ENCODE results near the gene UBXN10.

The UBXN10 gene

DNA sequence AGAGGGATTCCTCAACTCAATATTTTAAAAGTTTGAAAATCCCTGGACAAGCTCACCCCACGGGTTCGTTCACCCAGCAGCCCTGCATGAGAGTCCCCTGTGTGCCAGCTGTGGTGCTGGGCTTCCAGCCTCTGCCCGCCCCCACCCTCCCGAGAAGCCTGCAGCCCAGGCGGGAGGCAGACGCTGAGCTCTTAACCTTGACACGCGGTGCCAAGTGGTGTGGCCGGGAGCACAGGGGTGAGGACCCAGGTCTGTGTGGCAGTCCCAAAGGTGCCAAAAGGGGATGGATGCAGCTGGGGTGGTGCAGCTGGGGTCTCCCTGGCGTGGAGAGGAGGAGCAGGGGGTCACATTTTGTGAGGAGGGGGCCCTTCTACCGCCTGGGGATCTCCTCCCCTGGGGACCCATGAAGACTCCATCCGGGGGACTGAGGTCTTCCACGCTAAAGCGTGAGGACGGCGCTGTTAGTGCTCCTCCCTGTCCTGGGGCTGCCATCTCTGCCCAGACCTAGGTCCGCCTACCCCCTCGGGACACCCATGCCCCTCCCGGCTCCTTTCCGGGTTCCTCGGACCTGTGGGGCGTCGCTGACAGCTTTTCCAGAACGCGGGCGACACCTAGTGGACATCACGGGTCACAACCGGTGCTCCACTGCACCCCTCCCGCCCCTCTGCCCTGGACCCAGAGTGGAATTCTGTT is 33.8 kb upstream of the UBXN10 start:
- DNase-seq (ENCODE audit: low read depth in 1 of 2, low spot score in 1 of 2) = peak; percentile 56 to 65

DNA sequence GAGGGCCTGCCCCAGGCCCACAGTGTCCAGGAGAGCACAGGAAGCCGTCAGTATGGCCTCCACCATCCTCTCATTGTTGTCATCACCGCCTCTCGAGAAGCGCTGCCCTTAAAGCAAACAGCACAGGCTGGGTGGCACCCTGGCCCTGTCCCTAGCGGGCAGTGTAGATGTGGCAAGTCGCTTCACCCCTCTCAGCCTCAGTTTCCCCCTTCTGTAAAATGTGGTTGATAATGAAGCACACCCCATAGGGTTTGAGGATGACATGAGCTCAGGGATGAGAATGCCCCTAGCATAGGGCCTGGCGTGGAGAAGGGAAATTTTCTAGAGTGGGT is 33.3 kb upstream of the UBXN10 start:
- no peak for DNase-seq (ENCODE audit: low read depth in 1 of 2, low spot score in 1 of 2)

DNA sequence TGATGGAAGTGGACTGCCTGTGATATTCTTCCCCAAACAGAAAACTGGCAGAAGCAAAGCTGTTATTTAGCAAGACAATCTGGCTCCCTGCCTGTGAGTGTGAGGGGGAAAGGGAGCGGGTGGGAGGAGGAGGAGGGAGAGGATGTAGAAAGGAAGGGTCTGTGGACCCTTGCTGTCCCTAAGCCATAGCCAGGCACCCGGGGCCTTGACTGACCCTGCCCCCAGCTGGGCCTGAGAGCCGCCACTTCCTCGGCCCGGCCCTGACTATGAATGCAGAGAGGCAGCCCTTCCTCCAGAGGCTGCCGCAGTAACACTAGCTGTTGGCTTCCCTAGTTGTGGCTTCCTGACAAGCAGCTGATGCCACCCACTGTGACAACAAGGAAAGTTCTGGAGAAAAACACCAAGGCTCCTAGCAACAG is 32.9 kb upstream of the UBXN10 start:
- no peak for DNase-seq (ENCODE audit: low read depth in 1 of 2, low spot score in 1 of 2)

DNA sequence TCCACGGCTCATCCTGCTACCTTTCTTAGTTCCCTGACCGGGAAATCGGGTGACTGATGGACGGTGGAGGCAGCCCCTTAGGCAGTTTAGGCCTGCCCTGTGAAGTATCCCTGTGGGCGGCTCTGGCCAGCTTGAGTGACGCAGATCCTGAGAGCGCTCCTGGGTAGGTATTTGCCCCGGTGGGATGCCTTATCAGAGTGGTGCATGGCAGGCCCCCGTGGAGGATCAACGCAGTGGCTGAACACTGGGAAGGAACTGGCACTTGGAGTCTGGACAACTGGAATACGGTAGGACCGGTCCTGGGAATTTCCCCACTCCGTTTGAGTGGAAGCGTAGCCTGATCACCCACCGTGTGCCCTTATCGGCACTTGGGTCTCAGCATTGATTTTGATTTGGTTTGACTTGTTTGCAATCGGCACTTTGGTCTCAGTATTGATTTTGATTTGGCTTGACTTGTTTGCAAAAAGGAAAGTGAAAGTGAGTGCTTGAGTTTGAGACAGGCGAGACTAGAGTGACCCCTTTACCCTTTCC is 31.5 kb upstream of the UBXN10 start:
- no peak for DNase-seq (ENCODE audit: low read depth in 1 of 2, low spot score in 1 of 2)

DNA sequence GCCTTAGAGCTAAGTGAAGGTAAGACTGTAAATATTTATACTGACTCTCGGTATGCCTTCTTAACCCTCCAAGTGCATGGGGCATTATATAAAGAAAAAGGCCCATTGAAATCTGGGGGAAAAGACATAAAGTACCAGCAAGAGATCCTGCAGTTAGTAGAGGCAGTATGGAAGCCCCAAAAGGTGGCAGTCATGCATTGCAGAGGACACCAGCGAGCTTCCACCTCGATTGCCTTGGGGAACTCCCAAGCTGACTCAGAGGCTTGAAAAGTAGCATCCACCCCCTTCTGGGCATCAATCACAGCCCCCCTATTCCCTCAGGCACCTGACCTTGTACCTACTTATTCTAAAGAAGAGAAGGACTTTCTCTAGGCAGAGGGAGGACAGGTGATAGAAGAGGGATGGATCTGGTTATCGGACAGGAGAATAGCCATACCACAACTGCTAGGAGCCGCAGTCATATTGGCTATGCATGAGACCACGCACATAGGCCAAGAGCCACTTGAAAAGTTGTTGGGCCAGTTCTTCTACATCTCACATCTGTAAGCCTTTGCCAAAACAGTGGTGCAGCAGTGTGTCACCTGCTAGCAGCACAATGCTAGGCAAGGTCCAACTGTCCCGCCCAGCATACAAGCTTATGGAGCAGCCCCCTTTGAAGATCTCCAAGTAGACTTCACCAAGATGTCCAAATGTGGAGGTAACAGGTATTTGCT is 27.4 kb upstream of the UBXN10 start:
- DNase-seq (ENCODE audit: low read depth in 1 of 2, low spot score in 1 of 2) = no peak

DNA sequence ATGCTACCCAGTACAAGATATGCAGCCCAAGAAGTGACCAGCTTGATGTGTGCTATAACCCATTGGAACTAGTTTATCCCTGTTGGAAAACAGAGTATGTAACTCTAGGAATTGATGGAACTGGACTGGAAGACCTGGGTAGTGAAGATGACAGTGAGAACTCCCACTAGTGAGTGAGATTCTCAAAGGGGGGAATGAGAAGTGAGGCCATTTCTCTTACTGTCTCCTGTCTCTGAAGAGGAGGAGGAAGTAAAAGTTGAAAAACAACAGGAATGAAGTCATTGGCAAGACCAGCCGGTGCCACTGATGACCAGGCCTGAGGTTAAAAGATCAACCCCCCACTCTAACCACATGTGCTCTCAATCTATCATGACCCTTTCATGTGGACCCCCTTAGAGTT is 25.9 kb upstream of the UBXN10 start:
- no peak for DNase-seq (ENCODE audit: low read depth in 1 of 2, low spot score in 1 of 2)

DNA sequence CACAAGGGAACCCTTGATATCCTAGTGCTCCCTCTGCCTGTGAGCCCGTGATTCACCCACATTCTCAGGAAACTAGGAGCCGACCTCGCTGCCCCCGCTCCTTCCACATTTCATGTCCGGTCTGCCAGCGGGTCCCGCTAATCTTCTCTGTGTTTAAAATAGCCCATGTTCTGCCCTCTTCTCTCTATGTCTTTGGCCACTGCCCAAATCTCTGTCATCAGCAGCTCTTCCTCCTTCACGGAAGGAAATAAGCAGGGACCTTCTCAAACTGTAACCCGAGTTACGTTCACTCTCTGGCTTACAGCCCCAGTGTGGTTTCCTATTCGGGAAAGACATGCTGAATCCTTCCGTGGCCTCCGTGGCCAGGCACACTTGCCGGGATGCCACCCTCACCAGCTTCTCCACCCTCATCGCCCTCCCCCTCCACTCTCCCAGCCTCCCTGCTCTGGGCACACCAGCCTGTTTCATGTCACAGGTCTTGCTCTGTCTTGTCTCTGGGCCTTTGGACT is 21.1 kb upstream of the UBXN10 start:
- no peak for DNase-seq (ENCODE audit: low read depth in 1 of 2, low spot score in 1 of 2)

DNA sequence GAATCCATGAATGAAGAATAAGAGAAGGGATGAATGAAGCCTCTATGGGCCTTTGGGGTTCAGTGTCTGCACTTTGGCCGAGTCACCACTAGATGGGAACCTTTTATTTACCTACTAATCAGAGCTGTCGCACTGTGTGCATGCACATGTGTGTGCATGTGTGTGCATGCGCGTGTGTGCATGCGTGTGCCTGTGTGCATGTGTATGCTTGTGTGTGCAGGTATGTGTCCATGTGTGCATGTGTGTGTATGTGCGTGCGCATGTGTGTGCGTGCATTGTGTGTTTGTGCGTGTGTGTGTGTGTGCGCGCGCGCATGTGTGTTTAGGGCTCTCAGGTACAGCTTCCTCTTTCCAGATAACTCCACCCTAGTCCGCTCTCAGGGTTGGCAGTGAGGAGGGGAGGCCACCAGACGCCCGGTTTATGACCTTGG is 20.4 kb upstream of the UBXN10 start:
- DNase-seq (ENCODE audit: low read depth in 1 of 2, low spot score in 1 of 2) = no peak

DNA sequence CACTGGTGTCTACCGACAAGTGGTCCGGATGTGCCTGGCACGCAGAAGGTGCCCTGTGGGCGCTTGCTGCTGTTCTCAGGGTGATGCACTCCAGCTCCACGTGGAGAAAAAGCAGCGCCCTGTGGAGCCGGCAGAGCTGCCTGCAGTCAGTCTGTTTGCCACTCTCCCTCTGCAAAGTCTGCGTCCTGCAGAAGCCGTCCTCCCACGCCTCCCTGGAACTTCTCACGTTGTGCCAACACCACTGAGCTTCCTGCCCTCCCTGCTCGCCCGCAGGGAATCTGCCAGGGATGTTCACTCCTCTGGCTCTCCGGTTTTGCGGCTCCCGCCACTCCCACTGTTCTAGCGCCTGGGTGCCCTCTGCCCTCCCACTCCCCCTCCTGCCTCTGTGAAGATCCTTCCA is 19.8 kb upstream of the UBXN10 start:
- no peak for DNase-seq (ENCODE audit: low read depth in 1 of 2, low spot score in 1 of 2)

DNA sequence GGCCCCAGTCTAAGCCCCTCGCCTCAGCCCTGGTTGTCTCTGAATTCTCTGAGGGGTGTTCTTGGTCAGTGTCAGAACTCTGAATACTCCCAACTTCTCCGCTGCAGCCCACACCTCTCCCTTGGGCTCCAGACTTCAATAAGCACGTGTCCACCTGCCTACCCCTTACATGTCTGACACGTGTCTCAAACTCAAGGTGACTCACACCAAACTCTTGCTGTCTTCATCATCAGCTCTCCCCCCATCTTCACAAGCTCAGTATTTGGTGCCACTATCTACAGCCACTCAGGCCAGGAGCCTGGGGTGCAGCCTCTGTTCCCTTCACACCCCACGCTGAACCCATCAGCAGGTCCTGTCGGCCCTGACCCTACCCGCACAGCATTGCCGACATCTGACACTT is 18.8 kb upstream of the UBXN10 start:
- DNase-seq (ENCODE audit: low read depth in 1 of 2, low spot score in 1 of 2) = no peak

DNA sequence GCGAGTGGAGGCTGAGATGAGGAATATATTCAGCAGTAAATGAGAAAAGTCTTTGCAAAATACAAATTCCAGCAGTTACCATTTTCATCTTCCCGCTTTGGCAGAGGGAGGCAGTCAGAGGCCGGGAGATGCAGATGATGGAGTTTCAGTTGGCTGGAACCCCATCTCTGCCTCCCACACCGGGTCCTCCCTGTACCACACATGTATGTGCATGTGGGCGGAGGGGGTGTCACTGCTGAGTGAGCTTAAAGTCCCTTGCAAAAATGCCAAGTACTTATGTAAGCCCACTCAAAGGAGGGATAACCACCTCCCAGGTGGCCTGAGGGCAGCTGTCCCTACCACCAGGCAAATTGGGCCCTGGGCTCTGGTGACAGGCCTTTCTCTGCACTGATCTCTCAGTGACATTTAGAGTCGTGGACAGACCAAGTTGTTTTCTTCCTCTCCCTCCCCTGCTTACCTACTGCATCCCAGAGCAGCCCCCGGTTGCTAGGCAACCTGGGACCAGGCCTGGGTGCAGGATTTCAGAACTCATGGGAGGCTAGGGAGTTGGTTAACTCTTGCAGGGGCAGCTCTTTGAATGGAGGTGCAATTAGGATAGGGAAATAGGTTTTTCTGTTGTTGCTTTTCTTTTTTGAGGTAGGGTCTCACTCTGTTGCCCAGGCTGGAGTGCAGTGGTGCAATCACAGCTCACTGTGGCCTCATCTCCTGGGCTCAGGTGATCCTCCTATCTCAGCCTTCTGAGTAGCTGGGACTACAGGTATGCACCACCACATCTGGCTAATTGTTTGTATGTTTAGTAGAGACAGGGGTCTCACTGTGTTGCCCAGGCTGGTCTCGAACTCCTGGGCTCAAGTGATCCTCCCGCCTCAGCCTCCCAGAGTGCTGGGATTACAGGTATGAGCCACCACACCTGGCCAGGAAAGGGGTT is 17.1 kb upstream of the UBXN10 start:
- DNase-seq (ENCODE audit: low read depth in 1 of 2, low spot score in 1 of 2) = no peak

DNA sequence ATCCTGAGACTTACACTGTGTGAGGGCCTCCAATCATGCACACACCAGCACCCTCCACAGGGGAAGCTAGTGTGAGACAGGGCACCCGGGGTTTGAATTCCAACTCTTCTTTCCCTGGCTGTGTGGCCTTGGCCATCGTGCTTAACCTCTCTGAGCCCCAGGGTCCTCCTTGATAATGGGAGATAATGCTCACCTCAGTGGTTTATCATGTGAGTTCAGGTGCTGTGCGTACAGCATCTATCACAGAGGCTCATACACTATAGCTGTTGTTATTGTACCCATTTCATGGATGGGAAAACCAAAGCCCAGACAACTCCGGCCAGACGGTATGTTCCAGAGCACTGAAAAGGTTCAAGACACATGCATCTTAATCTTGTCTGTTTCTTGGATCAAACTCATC is 16.0 kb upstream of the UBXN10 start:
- DNase-seq (ENCODE audit: low read depth in 1 of 2, low spot score in 1 of 2) = no peak

DNA sequence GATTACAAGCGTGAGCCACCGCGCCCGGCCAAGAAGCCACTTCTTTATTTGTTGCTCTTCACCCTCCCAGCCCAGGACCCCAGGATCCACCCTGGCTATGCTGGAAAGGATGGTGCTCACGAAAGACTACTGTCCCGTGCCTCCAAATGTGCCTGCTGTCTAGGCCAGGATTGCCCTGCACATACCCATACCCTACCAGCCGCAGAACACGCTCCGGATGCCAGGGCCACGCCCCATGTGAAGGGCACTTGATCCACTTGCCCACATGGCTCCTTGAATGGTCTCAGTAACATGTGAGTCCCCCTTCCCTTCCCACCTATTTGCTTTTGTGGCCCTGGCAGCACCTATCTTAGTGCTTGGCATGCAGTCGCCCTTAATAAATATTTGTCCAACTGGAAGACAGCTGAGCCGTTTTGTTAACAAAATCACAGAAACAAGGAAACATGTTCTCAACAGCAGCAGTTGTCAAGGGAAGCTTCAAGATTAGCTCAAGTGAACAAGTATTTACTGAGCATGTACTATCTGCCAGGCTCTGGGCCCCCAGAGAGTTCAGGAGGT is 13.8 kb upstream of the UBXN10 start:
- no peak for DNase-seq (ENCODE audit: low read depth in 1 of 2, low spot score in 1 of 2)

DNA sequence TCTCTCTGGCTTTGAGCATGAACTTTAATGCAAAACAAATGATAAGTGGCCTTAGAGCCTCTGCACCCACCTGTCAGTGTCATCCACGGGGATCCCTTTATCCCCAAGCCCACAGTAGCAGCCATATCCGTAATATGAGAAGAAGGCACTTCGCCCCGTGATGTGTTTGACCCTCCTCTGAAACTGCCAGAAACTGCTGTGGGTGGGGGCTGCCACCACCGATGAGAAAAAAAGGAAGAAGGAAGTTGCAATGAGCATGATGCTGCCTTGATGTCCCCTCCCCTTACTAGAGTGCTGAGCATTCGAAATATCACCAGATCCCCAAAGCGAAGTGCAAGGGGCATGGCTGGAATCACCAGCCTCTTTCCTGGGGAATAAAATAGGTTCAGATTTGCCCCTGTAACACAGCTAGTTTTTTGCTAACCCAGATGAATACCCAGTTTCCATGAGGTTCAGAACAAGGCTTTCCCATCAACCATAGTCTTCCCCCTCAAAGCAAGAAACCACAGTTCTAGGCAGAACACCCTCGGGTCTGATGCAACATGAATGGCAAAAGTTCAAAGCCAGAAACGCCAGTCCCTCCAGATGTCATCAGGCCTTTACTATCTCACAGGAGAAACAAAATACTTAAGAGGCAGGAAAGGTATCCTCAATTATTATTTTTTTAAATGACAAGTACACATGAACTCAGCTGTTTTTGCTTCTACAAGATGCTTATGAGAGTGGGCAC is 10.8 kb upstream of the UBXN10 start:
- no peak for DNase-seq (ENCODE audit: low read depth in 1 of 2, low spot score in 1 of 2)

DNA sequence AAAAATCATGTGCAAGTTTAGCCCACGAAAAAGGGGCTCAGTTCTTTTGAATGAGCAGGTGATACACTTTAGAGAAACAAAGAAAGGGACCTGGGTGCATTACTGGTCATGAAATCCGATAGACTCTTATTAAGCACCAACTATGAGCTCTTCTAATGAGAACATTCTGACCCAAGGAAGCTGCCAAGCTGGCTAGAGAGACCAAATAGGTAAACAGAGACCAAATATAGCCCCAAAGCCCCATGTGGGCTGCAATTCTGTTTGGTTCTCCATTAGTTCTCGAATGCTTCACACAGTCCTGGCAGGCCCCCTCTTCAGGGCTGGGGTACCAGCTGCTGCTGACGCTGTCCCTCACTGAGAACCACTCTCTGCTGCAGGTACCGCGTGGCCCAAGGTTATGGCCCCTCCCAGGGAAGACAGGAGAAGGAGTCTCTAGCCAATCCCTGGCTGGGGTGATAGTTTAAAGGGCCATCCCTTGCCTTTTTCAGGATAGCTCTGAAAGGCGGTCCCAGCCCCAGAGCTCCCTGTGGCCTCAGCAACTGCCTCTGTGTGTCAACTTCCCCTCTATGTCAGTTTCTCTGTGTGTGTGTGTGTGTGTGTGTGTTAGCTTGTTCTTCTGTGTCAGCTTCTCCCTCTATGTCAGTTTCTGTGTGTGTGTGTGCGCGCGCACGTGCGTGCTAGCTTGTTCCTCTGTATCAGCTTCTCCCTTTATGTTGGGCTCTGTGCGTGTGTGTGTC is 7.1 kb upstream of the UBXN10 start:
- no peak for DNase-seq (ENCODE audit: low read depth in 1 of 2, low spot score in 1 of 2)

DNA sequence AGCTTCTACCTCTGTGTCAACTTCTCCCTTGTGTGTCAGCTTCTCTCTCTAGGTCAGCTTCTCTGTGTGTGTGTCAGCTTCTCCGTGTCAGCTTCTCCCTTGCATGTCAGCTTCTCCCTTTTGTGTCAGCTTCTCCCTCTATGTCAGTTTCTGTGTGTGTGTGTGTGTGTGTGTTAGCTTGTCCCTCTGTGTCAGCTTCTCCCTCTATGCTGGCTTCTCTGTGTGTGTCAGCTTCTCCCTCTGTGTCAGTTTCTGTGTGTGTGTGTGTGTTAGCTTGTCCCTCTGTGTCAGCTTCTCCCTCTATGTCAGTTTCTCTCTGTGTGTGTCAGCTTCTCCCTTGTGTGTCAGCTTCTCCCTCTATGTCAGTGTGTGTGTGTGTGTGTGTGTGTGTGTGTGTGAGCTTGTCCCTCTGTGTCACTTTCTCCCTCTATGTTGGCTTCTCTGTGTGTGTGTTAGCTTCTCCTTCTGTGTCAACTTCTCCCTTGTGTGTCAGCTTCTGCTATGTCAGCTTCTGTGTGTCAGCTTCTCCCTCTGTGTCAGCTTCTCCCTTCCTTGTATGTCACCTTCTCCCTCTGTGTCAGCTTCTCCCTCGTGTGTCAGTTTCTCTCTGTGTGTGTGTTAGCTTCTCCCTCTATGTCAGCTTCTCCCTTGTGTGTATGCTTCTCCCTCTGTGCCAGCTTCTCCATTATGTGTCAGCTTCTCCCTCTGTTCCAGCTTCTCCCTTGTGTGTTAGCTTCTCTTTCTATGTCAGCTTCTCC is 6.3 kb upstream of the UBXN10 start:
- no peak for DNase-seq (ENCODE audit: low read depth in 1 of 2, low spot score in 1 of 2)

DNA sequence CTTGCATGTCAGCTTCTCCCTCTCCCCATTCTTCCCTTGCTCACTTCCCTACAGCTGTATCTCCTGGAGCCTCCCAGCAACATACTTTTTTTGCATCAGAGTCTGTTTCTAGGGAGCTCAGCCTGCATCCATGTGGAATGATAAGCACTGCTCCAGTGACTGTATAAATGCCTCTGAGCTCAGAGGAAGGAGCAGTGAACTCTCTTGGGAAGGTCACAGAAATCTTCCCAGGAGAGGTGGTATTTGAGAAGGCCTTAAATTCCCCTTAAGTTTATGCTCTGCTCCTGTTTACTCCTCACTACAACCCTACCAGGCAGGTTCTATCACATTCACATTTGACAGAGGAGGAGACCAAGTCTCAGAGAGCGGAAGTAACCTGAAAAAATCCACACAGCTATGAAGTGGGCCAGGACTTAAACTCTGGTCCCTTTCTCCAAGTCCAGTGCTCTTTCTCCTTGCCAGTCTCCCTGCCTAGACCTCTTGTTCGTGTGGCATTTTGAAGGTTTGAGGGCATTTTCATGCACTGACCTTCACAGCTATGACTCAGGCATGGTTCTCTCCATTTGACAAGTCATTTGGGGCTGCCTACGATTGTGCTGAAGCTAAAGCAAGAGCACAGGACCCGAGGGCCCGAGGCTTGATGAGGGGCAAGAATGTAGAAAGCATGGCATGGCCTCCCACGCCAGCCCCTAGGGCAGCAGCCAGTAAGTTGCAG is 5.6 kb upstream of the UBXN10 start:
- DNase-seq (ENCODE audit: low read depth in 1 of 2, low spot score in 1 of 2) = no peak

DNA sequence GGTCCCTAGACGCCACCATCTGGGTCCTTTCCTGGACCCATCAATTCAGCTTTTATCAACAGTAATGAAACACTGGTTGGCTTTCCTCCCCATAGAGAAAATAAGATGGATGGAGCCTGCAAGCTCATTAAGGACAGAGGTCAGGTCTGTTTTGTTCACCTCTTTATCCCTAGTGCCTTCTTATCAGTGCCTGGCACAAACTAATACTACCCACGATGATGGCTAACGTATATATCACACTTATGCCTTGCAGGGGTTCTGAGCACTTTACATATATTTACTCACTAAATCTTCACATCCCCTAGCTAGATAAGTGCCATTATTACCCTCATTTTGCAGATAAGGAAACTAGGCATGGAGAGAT is 5.1 kb upstream of the UBXN10 start:
- DNase-seq (ENCODE audit: low read depth in 1 of 2, low spot score in 1 of 2) = no peak

DNA sequence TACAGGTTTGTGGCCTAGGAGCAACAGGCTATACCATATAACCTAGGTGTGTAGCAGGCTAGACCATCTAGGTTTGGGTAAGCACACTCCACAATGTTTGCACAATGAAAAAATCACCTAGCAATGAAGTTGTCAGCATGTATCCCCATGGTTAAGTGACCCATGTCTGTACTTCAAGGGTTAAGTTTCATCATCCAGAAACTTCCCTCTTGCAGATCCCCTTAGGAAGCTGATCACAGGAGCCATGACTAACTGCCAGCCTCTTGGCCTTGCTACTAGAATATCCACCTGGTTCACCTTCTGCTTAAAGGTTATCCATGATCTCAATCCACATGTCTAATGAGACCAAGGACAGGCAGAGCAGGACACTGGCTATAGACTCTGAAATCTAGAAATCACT is 3.5 kb upstream of the UBXN10 start:
- DNase-seq (ENCODE audit: low read depth in 1 of 2, low spot score in 1 of 2) = no peak

Measured in stimulated activated CD4-positive, alpha-beta T cell treated with anti-CD3 and anti-CD28 coated beads, Interleukin-15, amount 100 ng/mL, for 1 hour (primary cell).